IPS-NIHi7 (cell line): ENCODE results near the gene C6.
"Not testable (repeated sequence)": the region's sequence is repeated elsewhere in the genome, so short reads cannot be mapped to it uniquely, and the experiment has no call there.

Experiments used
- DNase-seq: peaks from one replicate; pipeline ENCODE4 v3.0.0; 2012; ENCODE audit warnings: mixed read lengths; ENCODE audit errors: extremely low spot score

Gene C6

DNA sequence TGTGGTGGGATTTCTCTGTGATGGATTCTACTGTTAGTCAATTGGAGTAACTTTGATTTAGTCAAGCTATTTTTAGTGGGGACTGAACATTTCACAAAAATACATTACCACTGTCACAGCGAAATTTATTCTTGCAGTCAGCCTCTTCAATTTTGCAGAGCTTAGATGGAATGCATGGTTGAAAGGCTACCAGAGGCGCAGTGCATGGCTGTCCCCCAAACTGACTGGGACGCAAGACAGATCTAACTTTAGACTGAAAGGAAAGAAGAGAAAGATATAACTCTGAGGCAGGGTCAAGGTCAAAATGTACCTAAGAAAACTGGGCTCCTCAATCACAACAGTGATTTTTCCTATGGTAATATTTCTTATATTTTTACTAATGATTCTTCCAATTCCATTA, 13.7 kb downstream of the C6 start:
- no peak for DNase-seq

GRCh38 chr5:41196197-41196596, 17.1 kb downstream of the C6 start:
- no peak for DNase-seq

DNA sequence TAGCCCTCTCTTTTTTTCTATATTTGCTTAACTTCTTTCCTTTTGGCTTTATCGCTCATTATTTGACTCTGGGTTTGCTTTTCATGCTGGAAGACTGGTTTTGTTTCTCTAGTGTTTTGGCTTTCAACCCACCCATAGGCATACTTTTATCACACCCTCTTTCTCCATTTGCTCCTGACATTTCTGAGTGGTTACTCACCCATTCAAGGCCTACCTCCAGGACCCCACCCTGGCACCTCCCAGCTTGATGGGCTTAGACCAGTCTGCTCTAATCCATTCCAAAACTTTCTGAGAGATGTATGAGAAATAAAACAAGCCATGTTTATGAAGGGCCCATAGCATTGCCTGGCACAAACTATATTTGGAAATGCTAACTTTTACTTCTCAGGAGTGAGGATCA, 18.1 kb downstream of the C6 start:
- no peak for DNase-seq

DNA sequence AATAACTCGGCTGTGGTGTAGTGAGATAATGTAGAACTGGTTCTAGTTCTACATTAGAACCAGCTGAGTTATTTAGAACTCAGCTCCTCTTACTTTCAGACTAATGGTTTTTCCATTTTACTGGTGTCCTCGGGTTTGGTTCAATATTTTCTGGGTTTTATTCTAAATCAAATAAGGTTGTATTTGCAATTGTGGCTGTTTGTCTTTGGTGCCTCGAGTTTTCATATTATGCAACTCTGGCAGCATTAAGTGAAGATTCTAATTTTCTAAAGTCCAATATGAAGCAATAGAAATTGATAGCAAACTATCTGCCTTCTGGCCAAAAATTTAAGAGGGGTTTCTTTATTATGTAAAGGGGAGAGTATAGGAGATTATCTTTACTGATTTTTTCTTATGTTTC, 19.0 kb downstream of the C6 start:
- no peak for DNase-seq

GRCh38 chr5:41193456-41194205, 19.7 kb downstream of the C6 start:
- DNase-seq, result no peak

DNA sequence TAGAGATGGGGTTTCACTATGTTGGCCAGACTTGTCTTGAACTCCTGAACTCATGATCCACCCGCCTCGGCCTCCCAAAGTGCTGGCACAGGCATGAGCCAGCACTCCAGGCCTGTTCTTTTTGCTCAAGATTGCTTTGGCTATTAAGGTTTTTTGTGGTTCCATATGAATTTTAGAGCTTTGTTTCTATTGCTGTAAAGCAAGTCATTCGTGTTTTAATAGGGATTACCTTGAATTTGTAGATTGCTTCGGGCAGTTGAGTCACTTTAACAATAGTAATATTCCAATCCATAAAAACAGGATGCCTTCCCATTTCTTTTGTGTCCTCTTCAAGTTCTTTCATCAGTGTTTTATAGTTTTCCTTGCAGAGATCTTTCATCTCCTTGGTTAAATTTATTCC, 22.1 kb downstream of the C6 start:
- DNase-seq, result no peak

DNA sequence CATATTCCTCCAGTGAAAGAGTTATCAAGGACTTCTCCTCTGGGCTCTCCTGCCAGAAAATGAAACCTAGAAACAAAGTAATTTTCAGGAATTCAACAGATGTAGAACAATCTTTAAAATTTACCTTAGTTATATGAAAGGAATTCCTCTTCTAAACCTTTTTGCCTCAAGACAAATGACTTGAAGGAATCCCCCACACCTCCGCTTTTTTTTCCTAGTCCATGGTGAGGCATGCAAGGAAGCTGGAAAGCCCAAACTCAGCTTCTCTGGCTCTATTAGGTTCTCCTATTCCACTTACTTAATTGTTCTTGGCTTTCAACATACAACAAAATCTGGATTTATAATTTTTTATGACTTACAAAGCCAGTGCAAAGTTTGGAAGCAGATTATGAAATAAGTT, 27.2 kb downstream of the C6 start:
- DNase-seq, result no peak

DNA sequence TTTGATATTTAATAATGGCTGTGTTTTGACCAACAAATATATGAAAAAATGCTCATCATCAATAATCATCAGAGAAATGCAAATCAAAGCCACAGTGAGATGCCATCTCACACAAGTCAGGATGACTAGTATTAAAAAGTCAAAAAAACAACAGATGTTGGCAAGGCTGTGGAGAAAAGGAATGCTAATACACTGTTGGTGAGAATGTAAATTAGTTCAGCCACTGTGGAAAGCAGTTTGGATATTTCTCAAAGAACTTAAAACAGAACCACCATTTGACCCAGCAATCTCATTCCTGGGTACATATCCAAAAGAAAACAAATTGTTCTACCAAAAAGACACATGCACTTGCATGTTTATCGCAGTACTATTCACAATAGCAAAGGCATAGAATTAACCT, 30.0 kb downstream of the C6 start:
- DNase-seq, result not testable (repeated sequence)

- DNase-seq, result no peak
These were observed 30.7 kb downstream of the C6 start for GRCh38 chr5:41182666-41183065.

- DNase-seq, result no peak
These were observed 31.4 kb downstream of the C6 start for GRCh38 chr5:41181691-41182564.

DNA sequence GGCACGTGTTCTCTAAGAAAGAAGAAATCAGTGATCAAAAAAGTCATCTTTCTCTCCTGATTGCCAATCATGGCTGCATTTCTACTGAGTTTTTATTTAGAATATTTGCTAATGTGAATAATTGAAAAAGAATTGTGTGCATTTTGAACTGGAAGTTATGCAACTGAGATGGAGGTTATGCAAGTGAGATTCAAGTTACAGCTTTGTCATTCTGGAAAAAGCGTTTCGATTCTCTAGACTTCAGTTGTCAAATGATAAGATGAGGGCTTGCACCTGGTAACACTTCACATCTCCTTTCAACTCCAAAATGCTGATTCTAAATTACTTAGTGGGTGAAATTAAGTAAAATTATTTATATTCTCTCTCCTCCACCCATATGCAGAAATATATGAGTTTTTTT, 36.4 kb downstream of the C6 start:
- DNase-seq, result no peak

DNA sequence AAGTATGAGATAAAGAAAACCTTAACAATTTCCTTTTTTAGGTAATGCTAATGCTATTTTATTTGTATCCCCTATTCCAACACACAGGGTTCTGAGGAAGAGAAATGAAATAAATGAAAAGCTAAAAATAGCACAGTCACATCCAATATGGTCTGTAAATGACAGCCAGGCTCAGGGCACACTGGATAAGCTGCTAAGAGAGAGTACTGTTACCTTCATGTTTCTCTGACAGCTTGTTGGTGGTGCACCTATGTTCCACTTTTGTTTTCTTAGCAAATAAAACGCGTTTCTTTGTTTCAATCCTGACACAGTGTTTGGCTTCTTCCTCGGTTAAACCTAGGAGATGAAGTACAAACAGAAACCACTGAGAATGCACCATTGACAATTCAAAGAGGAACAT, 41.3 kb downstream of the C6 start:
- no peak for DNase-seq

GRCh38 chr5:41161271-41161670, 52.1 kb downstream of the C6 start:
- no peak for DNase-seq

GRCh38 chr5:41157272-41157894, 55.9 kb downstream of the C6 start:
- no peak for DNase-seq

GRCh38 chr5:41156739-41157138, 56.6 kb downstream of the C6 start:
- no peak for DNase-seq

- DNase-seq, result no peak
These were observed 58.8 kb downstream of the C6 start for GRCh38 chr5:41154491-41154890.

DNA sequence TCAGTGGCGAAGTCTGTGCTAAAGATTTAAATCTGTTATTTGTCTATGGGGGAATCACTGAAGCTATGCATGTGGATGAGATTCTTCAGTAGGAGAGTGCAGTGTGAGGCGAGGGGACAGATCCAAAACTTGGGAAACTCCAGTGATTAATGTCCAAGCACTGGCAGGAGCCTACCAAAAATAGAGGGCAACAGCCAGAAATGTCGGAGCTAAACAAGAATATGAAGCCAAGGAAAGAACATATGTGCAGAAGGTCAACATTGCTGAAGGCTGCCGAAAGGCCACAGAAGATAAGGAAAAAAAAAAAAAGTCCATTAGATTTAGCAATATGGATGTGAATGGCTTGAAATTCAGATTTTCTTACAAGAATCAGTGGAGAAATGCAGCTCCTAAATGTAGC, 61.8 kb downstream of the C6 start:
- DNase-seq, result no peak

DNA sequence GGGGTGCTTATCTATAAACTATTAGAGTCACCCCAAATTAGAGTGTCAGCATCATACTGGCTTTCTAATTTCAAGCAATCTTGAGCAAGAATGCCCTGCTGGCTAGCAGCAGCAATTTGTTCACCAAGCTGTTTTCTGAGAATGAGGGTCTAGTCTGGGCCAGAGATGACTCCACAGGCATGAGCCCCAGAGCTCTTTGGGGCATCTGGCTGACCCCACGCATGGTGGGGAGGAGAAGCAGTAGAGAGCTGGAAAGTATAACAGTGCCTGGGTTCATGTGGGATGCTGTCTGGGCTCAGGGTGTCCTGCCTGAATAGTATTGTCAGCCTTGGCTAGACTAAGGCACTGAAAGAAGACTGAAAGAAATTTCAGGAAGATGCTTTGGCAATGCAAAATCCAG, 64.9 kb downstream of the C6 start:
- no peak for DNase-seq

DNA sequence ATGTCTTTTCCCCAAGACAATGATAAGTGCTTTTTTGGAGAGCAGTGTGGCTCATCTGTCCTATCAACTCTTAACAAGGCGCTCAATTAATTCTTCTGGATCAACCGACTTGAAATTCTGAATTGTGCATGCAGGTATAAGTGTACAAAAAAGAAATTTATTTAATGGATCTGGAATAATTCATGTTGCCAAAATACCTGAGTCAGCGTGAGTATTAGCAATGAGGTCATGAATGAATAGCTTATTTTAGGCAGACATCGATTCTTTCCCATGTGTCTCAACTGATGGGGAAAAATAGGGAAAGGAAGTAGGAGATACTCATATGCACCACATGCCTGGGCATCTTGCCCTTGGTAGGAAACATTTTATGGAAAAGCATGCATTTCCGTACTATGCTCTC, 68.0 kb downstream of the C6 start:
- DNase-seq, result no peak

DNA sequence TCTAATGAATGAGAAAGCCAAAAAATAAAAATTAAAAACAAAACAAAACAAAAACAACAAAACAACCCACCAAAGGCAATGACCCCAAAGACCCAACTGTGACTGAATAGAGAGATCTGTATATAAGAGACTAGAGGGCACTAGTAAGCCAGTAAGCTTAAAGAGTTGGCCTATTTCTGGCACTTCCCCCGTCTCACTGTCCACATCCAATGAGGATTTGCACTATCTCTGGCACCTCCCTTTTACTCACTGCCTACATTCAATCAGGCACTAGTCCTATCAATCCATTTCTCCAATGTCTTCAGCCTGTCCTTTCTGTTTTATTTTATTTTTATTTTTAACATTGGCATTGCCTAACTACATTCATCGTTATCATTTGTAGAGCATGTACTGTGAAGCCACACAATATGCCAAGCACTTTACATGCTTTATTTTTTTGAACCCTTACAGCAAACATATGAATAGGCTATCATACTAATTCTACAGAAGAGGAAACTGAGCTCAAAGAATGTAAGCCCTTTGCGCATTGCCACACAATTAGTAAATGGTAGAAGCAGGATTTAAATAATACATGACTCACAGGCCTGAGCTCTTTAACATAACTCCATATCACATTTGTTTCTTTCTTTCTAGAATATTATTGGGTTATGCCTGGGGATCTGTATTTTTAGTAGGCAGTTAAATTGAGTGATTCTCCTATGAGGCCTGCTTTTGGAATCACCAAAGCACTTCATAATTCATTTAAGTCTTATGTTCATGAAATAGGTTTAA, 70.0 kb downstream of the C6 start:
- no peak for DNase-seq

GRCh38 chr5:41127967-41128690, 85.2 kb downstream of the C6 start:
- no peak for DNase-seq
